Measurements from ENCODE around the gene ATP6V1F. TPM values are rescaled to one million over a fixed set of nuclear protein-coding genes. Genes with fewer than 3 reads are reported as not detected.

The ATP6V1F gene
- total RNA-seq, 1 donor from 2014 or later = 142 TPM

DNA sequence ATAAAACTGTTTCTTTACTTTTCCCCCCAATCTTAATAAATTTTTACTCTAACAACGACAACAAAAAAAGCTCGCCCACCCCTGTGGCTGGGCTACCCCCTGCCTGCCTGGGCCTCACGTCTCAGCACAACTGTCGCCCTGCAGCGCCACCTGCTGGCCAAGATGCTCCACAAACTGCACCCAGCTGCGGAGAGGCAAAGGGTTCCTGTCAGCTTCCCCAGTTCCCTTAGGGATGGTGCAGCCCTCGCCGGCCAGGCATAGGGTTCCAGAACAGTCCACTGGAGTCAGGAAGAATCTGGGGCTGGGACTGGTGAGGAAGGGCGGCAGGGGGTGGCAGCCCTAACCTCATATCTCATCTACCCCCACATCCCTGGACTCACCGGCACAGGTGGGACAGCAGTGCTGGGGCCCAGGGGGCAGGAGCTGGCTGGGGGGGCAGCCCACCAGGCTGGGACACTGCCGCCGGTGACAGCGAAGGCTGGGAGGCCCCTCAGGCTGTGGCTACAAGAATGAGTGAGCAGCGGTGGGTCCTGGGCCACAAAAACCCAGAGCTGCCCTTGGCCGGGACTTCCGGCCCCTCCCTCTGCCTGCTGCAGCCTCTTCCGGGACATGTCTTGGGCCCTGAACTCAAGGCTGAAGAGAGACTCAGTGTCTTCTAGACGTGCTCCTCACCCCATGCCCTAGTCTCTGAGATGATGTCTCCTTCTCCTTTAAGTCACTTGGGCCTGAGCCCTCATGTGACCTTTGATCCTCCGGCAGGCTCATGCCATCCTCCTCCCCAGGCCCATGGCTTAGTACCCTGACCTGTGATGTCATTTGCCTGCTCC, 21.2 kb downstream of the ATP6V1F start:
- Histone ChIP-seq H3K4me3 (no peak overlapping the region), H3K4me1 (no peaks in the 10 kb centered on the region)
- intact Hi-C loops (cut with DNase I) = loop anchor here (2.0 to 5.0 kb wide), 3 partner anchors 147 to 412 kb away; partner anchors contain the start of gene CALU

DNA sequence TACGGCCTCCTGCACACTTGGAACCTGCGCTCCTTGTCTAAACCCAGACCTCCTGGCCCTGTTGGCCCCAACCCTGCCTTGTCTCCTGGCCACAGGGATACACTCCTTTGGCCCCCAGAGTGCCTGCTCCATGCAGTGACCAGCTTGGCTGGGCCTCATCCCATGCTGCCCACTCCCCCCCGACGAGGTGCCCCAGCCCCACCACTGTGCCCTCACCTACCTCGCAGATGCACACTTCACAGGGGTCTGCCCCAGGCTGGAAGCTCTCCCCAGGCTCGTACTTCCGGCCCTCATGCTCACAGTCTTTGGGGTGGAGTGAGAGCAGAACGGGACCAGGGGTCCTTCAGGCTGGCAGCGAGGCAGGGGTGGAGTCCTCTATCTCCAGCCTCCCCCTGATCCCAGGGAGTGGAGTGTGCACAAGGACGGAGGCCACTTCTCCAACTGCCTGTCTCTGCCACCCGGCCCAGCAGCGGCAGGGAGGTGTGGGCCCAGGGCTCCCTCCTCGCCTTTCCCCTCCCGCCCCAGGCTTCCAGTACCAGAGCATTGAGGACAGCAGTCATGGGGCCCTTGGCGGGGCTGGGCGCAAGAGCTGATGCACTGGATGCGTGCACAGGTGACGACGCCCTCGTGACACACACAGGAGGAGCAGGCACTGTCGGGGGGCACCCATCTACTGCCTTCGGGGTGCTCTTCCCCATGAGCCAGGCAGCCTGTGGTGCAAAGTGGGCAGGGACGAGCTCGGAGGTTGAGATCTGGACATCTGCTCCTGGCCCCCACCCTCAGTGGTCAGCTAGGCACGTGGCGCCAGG, 22.1 kb downstream of the ATP6V1F start:
- no peaks in the 10 kb centered on the region for H3K27me3 ChIP-seq
- no peak overlapping the region for H3K27ac ChIP-seq
- intact Hi-C loops (cut with DNase I) = loop anchor here (5.0 kb wide), 2 partner anchors 147 to 412 kb away; partner anchors contain the start of gene CALU
- no peak for DNase-seq (ENCODE audit: low spot score in 2 of 2)
- H3K9me3 ChIP-seq = no peaks in the 10 kb centered on the region
- H3K4me1 ChIP-seq = no peaks in the 10 kb centered on the region
- H3K4me3 ChIP-seq = no peak overlapping the region
- TF ChIP-seq, protein P1, sequence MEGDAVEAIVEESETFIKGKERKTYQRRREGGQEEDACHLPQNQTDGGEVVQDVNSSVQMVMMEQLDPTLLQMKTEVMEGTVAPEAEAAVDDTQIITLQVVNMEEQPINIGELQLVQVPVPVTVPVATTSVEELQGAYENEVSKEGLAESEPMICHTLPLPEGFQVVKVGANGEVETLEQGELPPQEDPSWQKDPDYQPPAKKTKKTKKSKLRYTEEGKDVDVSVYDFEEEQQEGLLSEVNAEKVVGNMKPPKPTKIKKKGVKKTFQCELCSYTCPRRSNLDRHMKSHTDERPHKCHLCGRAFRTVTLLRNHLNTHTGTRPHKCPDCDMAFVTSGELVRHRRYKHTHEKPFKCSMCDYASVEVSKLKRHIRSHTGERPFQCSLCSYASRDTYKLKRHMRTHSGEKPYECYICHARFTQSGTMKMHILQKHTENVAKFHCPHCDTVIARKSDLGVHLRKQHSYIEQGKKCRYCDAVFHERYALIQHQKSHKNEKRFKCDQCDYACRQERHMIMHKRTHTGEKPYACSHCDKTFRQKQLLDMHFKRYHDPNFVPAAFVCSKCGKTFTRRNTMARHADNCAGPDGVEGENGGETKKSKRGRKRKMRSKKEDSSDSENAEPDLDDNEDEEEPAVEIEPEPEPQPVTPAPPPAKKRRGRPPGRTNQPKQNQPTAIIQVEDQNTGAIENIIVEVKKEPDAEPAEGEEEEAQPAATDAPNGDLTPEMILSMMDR (IDR thresholded peaks at IDR 0.05) = no peak
- H3K36me3 ChIP-seq = no peaks in the 10 kb centered on the region

More for the DNA sequence above, 21.2 kb downstream of the ATP6V1F start:
- Histone ChIP-seq H3K9me3 (no peaks in the 10 kb centered on the region), H3K27ac (no peak overlapping the region), H3K27me3 (no peaks in the 10 kb centered on the region), H3K36me3 (no peaks in the 10 kb centered on the region)
- TF ChIP-seq, protein P1 (IDR thresholded peaks at IDR 0.05) = peak; percentile 87 to 97 (median 93)
- peak; percentile 39 to 89 for DNase-seq (ENCODE audit: low spot score in 2 of 2)

DNA sequence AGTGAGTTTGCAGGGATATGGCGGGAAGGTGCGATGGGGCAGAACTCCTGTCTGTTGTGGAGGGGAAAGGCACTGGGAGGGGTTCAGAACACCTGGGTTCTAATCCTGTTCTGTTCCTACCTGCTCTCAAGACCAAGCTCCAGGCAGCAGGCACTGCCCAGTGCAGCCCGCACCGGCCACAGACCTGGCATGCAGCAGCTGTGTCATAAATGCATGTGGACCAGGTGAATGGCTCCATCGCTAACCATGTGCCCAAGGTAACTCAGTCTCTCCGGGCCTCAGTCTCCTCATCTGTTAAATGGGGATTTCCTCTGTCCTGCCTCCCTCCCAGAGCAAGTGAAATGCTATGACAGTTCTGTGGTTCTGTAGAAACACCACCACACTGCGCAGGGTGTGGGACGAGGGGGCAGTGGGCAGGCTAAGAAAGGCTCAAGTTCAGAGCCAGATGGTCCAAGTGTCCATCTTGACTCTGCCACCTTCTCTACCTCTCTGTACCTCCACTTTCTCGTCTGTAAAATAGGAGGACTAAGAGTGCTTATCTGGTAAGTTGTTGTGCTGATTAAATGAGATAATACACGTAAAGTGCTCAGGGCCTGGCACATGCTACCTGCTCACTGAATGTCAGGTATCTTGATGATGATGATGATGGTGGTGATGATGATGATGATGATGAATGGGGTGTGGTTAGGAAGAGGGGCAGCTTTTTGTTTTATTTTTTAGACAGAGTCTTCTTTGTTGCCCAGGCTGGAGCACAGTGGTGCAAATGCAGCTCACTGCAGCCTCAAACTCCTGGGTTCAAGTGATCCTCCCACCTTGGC, 22.9 kb downstream of the ATP6V1F start:
- no peak for DNase-seq (ENCODE audit: low spot score in 2 of 2)
- intact Hi-C loops (cut with DNase I) = no loop called here
- TF ChIP-seq, protein P1 (IDR thresholded peaks at IDR 0.05) = no peak
- no peaks in the 10 kb centered on the region for H3K36me3 ChIP-seq
- no peak overlapping the region for H3K4me3 ChIP-seq
- H3K27me3 ChIP-seq = no peaks in the 10 kb centered on the region
- H3K9me3 ChIP-seq = no peaks in the 10 kb centered on the region
- H3K27ac ChIP-seq = no peak overlapping the region
- H3K4me1 ChIP-seq = no peaks in the 10 kb centered on the region

DNA sequence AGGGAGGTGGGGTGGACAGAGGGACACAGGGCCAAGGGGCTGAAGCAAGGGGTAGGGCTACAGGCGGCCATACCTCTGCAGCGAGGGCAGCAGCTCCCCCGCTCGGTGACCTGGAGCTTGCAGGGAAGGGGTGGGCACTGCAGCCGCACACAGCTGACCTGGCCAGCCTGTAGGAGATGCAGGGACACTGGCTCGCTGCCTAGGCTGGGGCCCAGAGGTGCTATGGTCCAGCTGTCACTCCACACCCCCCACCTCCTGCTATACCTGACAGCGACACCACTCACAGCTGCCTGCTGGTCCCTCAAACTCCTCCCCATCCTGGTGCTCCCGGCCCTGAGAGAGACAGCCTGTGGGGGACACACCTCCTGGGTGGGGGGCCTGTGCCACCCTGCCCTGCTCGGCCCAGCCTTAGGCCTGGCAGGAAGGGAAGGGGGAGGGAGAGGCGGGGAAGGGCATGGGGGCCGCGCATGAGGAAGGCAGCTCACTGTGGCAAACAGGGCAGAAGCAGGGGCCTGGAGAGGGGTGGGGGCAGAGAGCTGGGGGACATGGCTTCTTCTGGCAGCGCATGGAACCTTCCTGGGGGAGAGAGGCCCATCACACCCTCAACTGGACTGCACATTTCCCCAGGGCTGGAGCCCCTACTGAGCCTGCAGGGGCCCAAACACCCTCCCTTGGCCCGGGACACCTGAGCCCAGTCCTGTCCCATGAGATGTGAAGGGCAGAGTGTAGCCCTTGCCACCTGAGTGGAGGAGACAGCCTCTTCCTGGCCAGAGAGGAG, 23.9 kb downstream of the ATP6V1F start:
- no peaks in the 10 kb centered on the region for H3K27me3 ChIP-seq
- no peak overlapping the region for H3K27ac ChIP-seq
- no peak for DNase-seq (ENCODE audit: low spot score in 2 of 2)
- H3K36me3 ChIP-seq = no peaks in the 10 kb centered on the region
- intact Hi-C loops (cut with DNase I) = no loop called here
- TF ChIP-seq, protein P1 (IDR thresholded peaks at IDR 0.05) = no peak
- H3K4me3 ChIP-seq = no peak overlapping the region
- no peaks in the 10 kb centered on the region for H3K4me1 ChIP-seq
- H3K9me3 ChIP-seq = no peaks in the 10 kb centered on the region

Measured in ascending aorta (tissue), 2 donors.